Endothelial cell of umbilical vein (primary cell): Measurements from ENCODE around the gene EIF1AD. TPM values are rescaled to one million over a fixed set of nuclear protein-coding genes. Genes with fewer than 3 reads are reported as not detected.

Experiments
- BruUV-seq: library from RNA; stranded (reverse); fragments of 400-500 nt; replicated peaks from 2 replicates; lab custom pipeline; 2021; lab: Mats Ljungman, UMichigan
- CTCF ChIA-PET: fragments of 300-600, 350-600 bp; sonication (Branson Sonifier 250); formaldehyde crosslinking; loops from one replicate; lab custom pipeline; 2021; ENCODE audit warnings: antibody characterized with exemption, inconsistent platforms; lab: Charles Lee
- POLR2A ChIA-PET: fragments of 300-600, 350-600 bp; sonication (Branson Sonifier 250); formaldehyde crosslinking; loops from one replicate; lab custom pipeline; 2021; ENCODE audit warnings: antibody characterized with exemption, inconsistent platforms; lab: Charles Lee
- DNase-seq: peaks from one replicate; pipeline ENCODE4 v3.0.0-alpha.2; 2011; ENCODE audit warnings: low read depth, low spot score
- FAIRE-seq: peaks from 2 replicates; lab custom pipeline; 2011; peaks lifted over from hg19 to GRCh38; lab: Jason Lieb, UNC
- H2AFZ ChIP-seq: 2 replicates; pipeline ENCODE4 v1.6.0; 2012; ENCODE audit warnings: low read depth, low read length, control low read depth, inconsistent platforms
- H3K27ac ChIP-seq: 2 replicates; pipeline ENCODE4 v1.5.1; 2011; ENCODE audit warnings: low read depth, mild to moderate bottlenecking, control low read depth, low read length, moderate library complexity; ENCODE audit not compliant: insufficient read depth
- H3K27me3 ChIP-seq, 2 experiments: 2 replicates each; pipeline versions ENCODE4 v1.6.0 to v1.6.1; 2011; ENCODE audit warnings: low read length in 2 of 2, mixed read lengths in 1 of 2; ENCODE audit not compliant: control insufficient read depth in 2 of 2, insufficient read depth in 2 of 2
- H3K36me3 ChIP-seq, 2 experiments: 2 replicates in 1 of 2; 3 replicates in 1 of 2; pipeline ENCODE4 v1.5.1; 2011; ENCODE audit warnings: low read length in 2 of 2, mild to moderate bottlenecking in 1 of 2, moderate library complexity in 1 of 2; ENCODE audit not compliant: control insufficient read depth in 2 of 2, insufficient read depth in 2 of 2; ENCODE audit errors: extremely low read depth in 1 of 2
- H3K4me1 ChIP-seq: 3 replicates; pipeline ENCODE4 v1.5.1; 2011; ENCODE audit warnings: mild to moderate bottlenecking, low read length; ENCODE audit not compliant: control insufficient read depth, insufficient read depth; ENCODE audit errors: extremely low read depth
- H3K4me2 ChIP-seq: 2 replicates; pipeline ENCODE4 v1.6.1; 2011; ENCODE audit warnings: low read length, control low read depth, mixed read lengths; ENCODE audit not compliant: insufficient read depth
- H3K4me3 ChIP-seq, 3 experiments: fragments of 200-600 bp in 1 of 3; sonication (generic), shearing (Covaris generic) in 1 of 3; replicated peaks in 1 of 3; 2 replicates each; pipeline ENCODE4 v1.5.1; 2011 to 2016; ENCODE audit warnings: control low read depth in 3 of 3, low read length in 3 of 3, mild to moderate bottlenecking in 2 of 3, inconsistent platforms in 1 of 3, low read depth in 1 of 3, moderate library complexity in 1 of 3; ENCODE audit not compliant: insufficient read depth in 1 of 3
- H3K79me2 ChIP-seq: 2 replicates; pipeline ENCODE4 v1.6.0; 2012; ENCODE audit warnings: low read length, inconsistent platforms; ENCODE audit not compliant: control insufficient read depth, insufficient read depth
- H3K9ac ChIP-seq: replicated peaks from 2 replicates; pipeline ENCODE3; 2011; ENCODE audit warnings: low read length, control low read depth; ENCODE audit not compliant: insufficient read depth; ENCODE audit errors: extremely low read depth
- H3K9me1 ChIP-seq: replicated peaks from 3 replicates; pipeline ENCODE4 v1.6.0; 2011; ENCODE audit warnings: mild to moderate bottlenecking, low read length; ENCODE audit not compliant: control insufficient read depth, insufficient read depth; ENCODE audit errors: extremely low read depth
- H3K9me3 ChIP-seq: replicated peaks from 2 replicates; pipeline ENCODE4 v1.5.1; 2012; ENCODE audit warnings: low read length, inconsistent platforms; ENCODE audit not compliant: control insufficient read depth, insufficient read depth
- H4K20me1 ChIP-seq: replicated peaks from 2 replicates; pipeline ENCODE3; 2011; ENCODE audit warnings: mild to moderate bottlenecking, low read length; ENCODE audit not compliant: control insufficient read depth, insufficient read depth; ENCODE audit errors: extremely low read depth
- CTCF ChIP-seq, 2 donors: IDR thresholded peaks; 1 replicate in 1 of 2; 2 replicates in 1 of 2; pipeline ENCODE4 v1.5.1; 2011; ENCODE audit warnings: low read length in 2 of 2, mild to moderate bottlenecking in 2 of 2, moderate library complexity in 2 of 2, control low read depth in 1 of 2, inconsistent platforms in 1 of 2, low read depth in 1 of 2; ENCODE audit not compliant: insufficient read depth in 1 of 2; ENCODE audit errors: extremely low read depth in 1 of 2
- EZH2 ChIP-seq: IDR thresholded peaks from 2 replicates; pipeline ENCODE4 v1.6.1; 2012; ENCODE audit warnings: borderline replicate concordance, low read depth, mild to moderate bottlenecking, moderate library complexity, low read length, inconsistent platforms; ENCODE audit not compliant: severe bottlenecking
- FOS ChIP-seq: IDR thresholded peaks from 2 replicates; pipeline ENCODE4 v1.6.1; 2011; ENCODE audit warnings: mild to moderate bottlenecking, low read length, moderate library complexity, borderline replicate concordance; ENCODE audit not compliant: insufficient read depth
- GATA2 ChIP-seq: IDR thresholded peaks from 2 replicates; pipeline ENCODE4 v1.7.0; 2011; ENCODE audit warnings: low read depth, mild to moderate bottlenecking, moderate library complexity, mixed read lengths, low read length; ENCODE audit not compliant: insufficient read length, insufficient read depth
- JUN ChIP-seq: IDR thresholded peaks from 2 replicates; pipeline ENCODE4 v1.6.1; 2011; ENCODE audit warnings: borderline replicate concordance, low read depth; ENCODE audit not compliant: insufficient read length, insufficient read depth
- MAX ChIP-seq: IDR thresholded peaks from 2 replicates; pipeline ENCODE4 v1.6.1; 2011; ENCODE audit not compliant: insufficient read depth, insufficient read length
- MYC ChIP-seq: IDR thresholded peaks from one replicate; pipeline ENCODE4 v1.6.1; 2011; ENCODE audit warnings: mild to moderate bottlenecking, low read depth, low read length
- POLR2A ChIP-seq: IDR thresholded peaks from 2 replicates; pipeline ENCODE4 v1.6.1; 2012; ENCODE audit warnings: low read depth, mild to moderate bottlenecking, control low read depth, low read length
- POLR2AphosphoS5 ChIP-seq: IDR thresholded peaks from 2 replicates; pipeline ENCODE4 v1.6.1; 2012; ENCODE audit warnings: low read depth, mild to moderate bottlenecking, control low read depth, low read length, moderate library complexity; ENCODE audit not compliant: insufficient read depth
- dilution Hi-C: fragments of 300-500 bp; cut with MboI; formaldehyde crosslinking; loops from one replicate; pipeline ENCODE4 v1.15.0; 2019; ENCODE audit warnings: low sequenced_read_pairs; ENCODE audit not compliant: extremely low pct_ligation_motif_present
- intact Hi-C: fragments of 100-400 bp; cut with micrococcal nuclease; formaldehyde crosslinking; loops from one replicate; pipeline ENCODE4 v1.10.0; 2022
- polyA plus RNA-seq, 4 experiments: library from polyadenylated mRNA; depleted of rRNA in 3 of 4; stranded (reverse) in 3 of 4; unstranded in 1 of 4; fragments of >200 nt; gene quantifications; 2 replicates each; pipeline versions ENCODE4 v1.2.1 to v1.2.3, GENCODE V29; 2011 to 2012; ENCODE audit warnings: missing spikeins in 1 of 4
- total RNA-seq: library from RNA; stranded (reverse); gene quantifications from 2 replicates; pipeline ENCODE4 v1.2.3, GENCODE V29; 2021

EIF1AD gene
- total and polyA plus RNA-seq, 2 donors (not counting 3 experiments of a cell fraction or from before 2014, with no cell fraction given) = 39.3 to 39.7 TPM

GRCh38 chr11:65968600-65969482 is 33.1 kb downstream of the EIF1AD start:
- Histone ChIP-seq H3K4me1 (no peaks in the 10 kb centered on the region), H3K9ac (no peak overlapping the region), H3K36me3 (peaks cover 13 to 60% of the 10 kb centered on the region in 2 experiments), H3K27me3 (no peaks in the 10 kb centered on the region), H3K9me3 (no peaks in the 10 kb centered on the region), H3K9me1 (no peaks in the 10 kb centered on the region), H3K4me2 (no peak overlapping the region), H2AFZ (no peak overlapping the region), H3K4me3 (no peak overlapping the region), H4K20me1 (no peaks in the 10 kb centered on the region), H3K27ac (no peak overlapping the region), H3K79me2 (peaks cover 7% of the 10 kb centered on the region)
- ChIA-PET POLR2A (no interaction called here), CTCF (no interaction called here)
- intact Hi-C loops = no loop called here
- DNase-seq (no peak), FAIRE-seq (no peak)
- no TSS peak for BruUV-seq
- TF ChIP-seq CTCF (IDR thresholded peaks at IDR 0.05; ENCODE audit: extremely low read depth in 1 of 2, insufficient read depth in 1 of 2, low read depth in 1 of 2, low read length in 2 of 2) (no peak), GATA2 (no peak), MYC (no peak), POLR2AphosphoS5 (no peak), EZH2 (no peak), MAX (no peak), FOS (no peak), POLR2A (no peak), JUN (no peak)
- dilution Hi-C loops = no loop called here
